Sigmoid colon (tissue), 7 donors: Measurements from ENCODE around the gene CHTOP. TPM values are rescaled to one million over a fixed set of nuclear protein-coding genes. Genes with fewer than 3 reads are reported as not detected.
A peak's percentile ranks its signal among the peaks of the same experiment; 100 is the strongest.

Experiments used
- DNase-seq: peaks from one replicate; pipeline ENCODE4 v3.0.0-alpha.2; 2019
- H3K27ac ChIP-seq, 4 donors: fragments of 200-600 bp; sonication (generic); one replicate each; pipeline ENCODE4 v1.5.1; 2016 to 2019; ENCODE audit warnings: mild to moderate bottlenecking in 1 of 4
- H3K27me3 ChIP-seq, 3 donors: fragments of 200-600 bp; sonication (generic); one replicate each; pipeline ENCODE4 v1.5.1; 2019; ENCODE audit warnings: mild to moderate bottlenecking in 1 of 3
- H3K36me3 ChIP-seq, 4 donors: fragments of 200-600 bp; sonication (generic); one replicate each; pipeline ENCODE4 v1.5.1; 2016 to 2019
- H3K4me1 ChIP-seq, 4 donors: fragments of 200-600 bp; sonication (generic); one replicate each; pipeline ENCODE4 v1.5.1; 2017 to 2019
- H3K4me3 ChIP-seq, 4 donors: fragments of 200-600 bp; sonication (generic); one replicate each; pipeline ENCODE4 v1.5.1; 2017 to 2019; ENCODE audit warnings: mild to moderate bottlenecking in 2 of 4, moderate library complexity in 1 of 4
- H3K9me3 ChIP-seq, 4 donors: fragments of 200-600 bp in 3 of 4; sonication (generic) in 3 of 4; one replicate each; pipeline versions ENCODE4 v1.5.1 to v1.6.1; 2013 to 2019
- EP300 ChIP-seq, 4 donors: sonication (generic); formaldehyde crosslinking; IDR thresholded peaks; one replicate each; pipeline ENCODE4 v1.6.1; 2017; ENCODE audit warnings: antibody characterized with exemption in 4 of 4
- POLR2A ChIP-seq, 2 donors: fragments of 450-650 bp; IDR thresholded peaks; one replicate each; pipeline ENCODE4 v1.6.1; 2016; ENCODE audit warnings: antibody characterized with exemption in 2 of 2, mild to moderate bottlenecking in 2 of 2, moderate library complexity in 2 of 2
- POLR2AphosphoS5 ChIP-seq, 4 donors: sonication (generic); formaldehyde crosslinking; IDR thresholded peaks; one replicate each; pipeline ENCODE4 v1.6.1; 2017; ENCODE audit warnings: antibody characterized with exemption in 4 of 4
- WGBS, 2 donors: extraction: QIAGEN DNeasy Blood & Tissue Kit; methylation state at CpG; one replicate each; pipeline ENCODE4 v1.1.7; 2013; 5-methylcytosine and 5-hydroxymethylcytosine counted together
- intact Hi-C: fragments of 100-400 bp; cut with DNase I; formaldehyde crosslinking; loops from one replicate; pipeline ENCODE4 v1.15.1; 2023
- polyA plus RNA-seq, 3 donors: library from polyadenylated mRNA; stranded (reverse); fragments of 200-250 nt; gene quantifications; one replicate each; pipeline ENCODE4 v1.2.3, GENCODE V29; 2013
- total RNA-seq, 4 donors: library from RNA; depleted of rRNA; stranded (reverse); fragments of >200 nt; gene quantifications; one replicate each; pipeline ENCODE4 v1.1.0, GENCODE V29; 2016
- TF ChIP-seq, protein P1 (sequence below), 4 experiments: fragments of 450-650 bp in 3 of 4; fragments of 200-600 bp in 1 of 4; IDR thresholded peaks; one replicate each; pipeline ENCODE4 v1.5.1; 2016 to 2019; ENCODE audit warnings: antibody characterized with exemption in 4 of 4, mild to moderate bottlenecking in 3 of 4, moderate library complexity in 2 of 4
- donor health status: healthy with polysubstance abuse.
- donor health status: Bipolar disorder and iron deficiency.
- donor health status: healthy.

Gene CHTOP
- total and polyA plus RNA-seq, 7 donors: 35.4 to 65.4 (median 49.3) TPM

DNA sequence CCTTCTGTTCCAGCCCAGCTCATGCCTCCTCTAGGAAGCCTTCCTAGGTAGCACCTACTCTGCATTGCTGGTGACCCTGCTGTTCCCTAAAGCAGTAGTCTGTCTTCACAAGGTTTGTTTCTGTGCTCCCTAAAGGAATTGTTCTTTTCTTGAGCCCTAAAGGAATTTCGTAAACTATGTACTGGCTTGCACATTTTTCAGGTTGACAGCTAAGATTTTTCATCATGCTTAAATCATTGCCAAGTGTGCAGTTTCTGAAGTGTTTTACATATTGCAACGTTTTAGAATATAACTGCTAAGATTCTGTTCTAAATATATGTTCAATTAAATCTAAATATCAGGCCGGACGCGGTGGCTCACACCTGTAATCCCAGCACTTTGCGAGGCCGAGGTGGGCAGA, 34.0 kb upstream of the CHTOP start:
- intact Hi-C loops: no loop called here
- 90% methylated on average over 7 of the region's 7 CpGs for WGBS, 2 donors
- TF ChIP-seq POLR2AphosphoS5 (IDR thresholded peaks at IDR 0.05) (no peak), POLR2A (IDR thresholded peaks at IDR 0.05) (no peak), EP300 (IDR thresholded peaks at IDR 0.05) (no peak)
- TF ChIP-seq, protein P1, sequence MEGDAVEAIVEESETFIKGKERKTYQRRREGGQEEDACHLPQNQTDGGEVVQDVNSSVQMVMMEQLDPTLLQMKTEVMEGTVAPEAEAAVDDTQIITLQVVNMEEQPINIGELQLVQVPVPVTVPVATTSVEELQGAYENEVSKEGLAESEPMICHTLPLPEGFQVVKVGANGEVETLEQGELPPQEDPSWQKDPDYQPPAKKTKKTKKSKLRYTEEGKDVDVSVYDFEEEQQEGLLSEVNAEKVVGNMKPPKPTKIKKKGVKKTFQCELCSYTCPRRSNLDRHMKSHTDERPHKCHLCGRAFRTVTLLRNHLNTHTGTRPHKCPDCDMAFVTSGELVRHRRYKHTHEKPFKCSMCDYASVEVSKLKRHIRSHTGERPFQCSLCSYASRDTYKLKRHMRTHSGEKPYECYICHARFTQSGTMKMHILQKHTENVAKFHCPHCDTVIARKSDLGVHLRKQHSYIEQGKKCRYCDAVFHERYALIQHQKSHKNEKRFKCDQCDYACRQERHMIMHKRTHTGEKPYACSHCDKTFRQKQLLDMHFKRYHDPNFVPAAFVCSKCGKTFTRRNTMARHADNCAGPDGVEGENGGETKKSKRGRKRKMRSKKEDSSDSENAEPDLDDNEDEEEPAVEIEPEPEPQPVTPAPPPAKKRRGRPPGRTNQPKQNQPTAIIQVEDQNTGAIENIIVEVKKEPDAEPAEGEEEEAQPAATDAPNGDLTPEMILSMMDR (IDR thresholded peaks at IDR 0.05): no peak

DNA sequence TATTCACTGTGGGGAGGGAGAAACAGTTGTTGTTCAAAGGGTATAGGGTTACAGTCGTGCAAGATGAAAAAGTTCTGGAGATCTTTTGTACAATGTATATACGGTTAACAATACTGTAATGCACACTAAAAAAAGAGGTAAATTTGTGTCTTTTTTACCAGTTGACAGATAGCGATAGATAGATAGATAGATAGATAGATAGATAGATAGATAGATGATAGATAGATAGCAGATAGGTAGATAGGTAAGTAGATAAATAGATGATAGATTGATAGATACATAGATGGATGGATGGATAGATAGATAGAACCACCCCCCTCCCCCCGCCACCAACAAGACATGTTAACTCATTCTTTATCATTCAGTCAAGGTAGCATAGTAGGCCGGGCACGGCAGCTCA, 31.1 kb upstream of the CHTOP start:
- no peak for DNase-seq
- H3K4me1 ChIP-seq: no peaks in the 10 kb centered on the region
- WGBS, 2 donors: 86 to 91% methylated on average over 6 of the region's 6 CpGs
- H3K27me3 ChIP-seq: no peaks in the 10 kb centered on the region
- no peaks in the 10 kb centered on the region for H3K9me3 ChIP-seq
- TF ChIP-seq, protein P1 (IDR thresholded peaks at IDR 0.05): no peak
- TF ChIP-seq POLR2AphosphoS5 (IDR thresholded peaks at IDR 0.05): no peak
- TF ChIP-seq EP300 (IDR thresholded peaks at IDR 0.05): no peak
- TF ChIP-seq POLR2A (IDR thresholded peaks at IDR 0.05): no peak
- H3K27ac ChIP-seq: no peak overlapping the region
- H3K36me3 ChIP-seq: peaks cover 0 to 24% (median 13%) of the 10 kb centered on the region in 4 donors
- H3K4me3 ChIP-seq: no peak overlapping the region
- intact Hi-C loops: no loop called here

More for the DNA sequence above, 34.0 kb upstream of the CHTOP start:
- no peak overlapping the region for H3K27ac ChIP-seq
- H3K9me3 ChIP-seq: no peaks in the 10 kb centered on the region
- DNase-seq: no peak
- H3K4me1 ChIP-seq: no peaks in the 10 kb centered on the region
- H3K36me3 ChIP-seq: no peaks in the 10 kb centered on the region
- H3K27me3 ChIP-seq: no peaks in the 10 kb centered on the region
- H3K4me3 ChIP-seq: no peak overlapping the region

DNA sequence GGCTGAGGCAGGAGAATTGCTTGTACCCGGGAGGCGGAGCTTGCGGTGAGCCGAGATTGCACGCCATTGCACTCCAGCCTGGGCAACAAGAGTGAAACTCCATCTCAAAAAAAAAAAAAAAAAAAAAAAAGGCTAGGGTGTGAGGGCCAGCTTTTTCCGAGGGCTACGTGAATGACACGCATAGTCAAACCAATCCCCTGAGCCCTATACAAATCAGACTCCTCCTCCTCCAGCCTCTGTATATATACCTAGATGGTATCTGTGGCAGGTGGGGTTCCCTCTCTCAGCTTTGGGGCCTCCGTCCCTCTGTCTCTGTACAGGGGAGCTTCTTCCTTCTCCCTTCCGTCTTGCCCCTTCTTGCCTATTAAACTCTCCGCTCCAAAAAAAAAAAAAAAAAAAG, 27.7 kb upstream of the CHTOP start:
- intact Hi-C loops: no loop called here
- H3K9me3 ChIP-seq: no peaks in the 10 kb centered on the region
- no peak overlapping the region for H3K27ac ChIP-seq
- peaks cover 0 to 27% (median 13%) of the 10 kb centered on the region in 4 donors for H3K36me3 ChIP-seq
- no peak overlapping the region for H3K4me3 ChIP-seq
- no peak for TF ChIP-seq EP300 (IDR thresholded peaks at IDR 0.05)
- TF ChIP-seq, protein P1 (IDR thresholded peaks at IDR 0.05): no peak
- no peak for TF ChIP-seq POLR2A (IDR thresholded peaks at IDR 0.05)
- no peak for TF ChIP-seq POLR2AphosphoS5 (IDR thresholded peaks at IDR 0.05)
- WGBS, 2 donors: 90 to 98% methylated on average over 11 of the region's 11 CpGs
- H3K27me3 ChIP-seq: no peaks in the 10 kb centered on the region
- H3K4me1 ChIP-seq: peaks cover 0 to 33% (median 28%) of the 10 kb centered on the region in 4 donors
- no peak for DNase-seq

DNA sequence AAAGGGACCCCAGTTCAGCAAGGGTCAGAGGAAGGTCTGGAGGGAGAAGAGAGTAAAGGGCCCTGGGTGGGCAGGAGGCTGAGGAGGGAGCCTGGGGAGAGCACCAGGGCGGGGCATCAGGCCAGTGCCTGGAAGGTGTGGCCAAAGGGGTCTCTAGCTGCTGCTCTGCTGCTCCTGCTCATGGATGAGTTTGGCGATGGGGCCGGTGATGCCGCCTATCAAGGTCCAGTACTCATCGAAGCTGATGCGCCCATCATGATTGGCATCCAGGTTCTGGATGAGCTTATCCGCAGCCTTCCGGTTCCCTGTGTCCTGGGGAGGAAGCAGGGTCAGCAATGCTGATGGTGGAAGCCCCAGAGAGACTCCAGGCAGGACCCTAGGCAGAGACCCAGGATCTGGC, 26.5 kb upstream of the CHTOP start:
- H3K27ac ChIP-seq: peak overlapping the region; percentile 78 to 90 (median 84)
- TF ChIP-seq POLR2AphosphoS5 (IDR thresholded peaks at IDR 0.05) (no peak), POLR2A (IDR thresholded peaks at IDR 0.05) (no peak), EP300 (IDR thresholded peaks at IDR 0.05) (no peak)
- TF ChIP-seq, protein P1 (IDR thresholded peaks at IDR 0.05): no peak
- peaks cover 0 to 27% (median 13%) of the 10 kb centered on the region in 4 donors for H3K36me3 ChIP-seq
- H3K9me3 ChIP-seq: no peaks in the 10 kb centered on the region
- H3K4me1 ChIP-seq: peaks cover 0 to 42% (median 36%) of the 10 kb centered on the region in 4 donors
- H3K4me3 ChIP-seq: no peak overlapping the region
- no peaks in the 10 kb centered on the region for H3K27me3 ChIP-seq
- WGBS, 2 donors: 95 to 97% methylated on average over 8 of the region's 8 CpGs
- no peak for DNase-seq
- intact Hi-C loops: no loop called here
